Caco-2 (cell line): Measurements from ENCODE around the gene CRLF2. TPM values are rescaled to one million over a fixed set of nuclear protein-coding genes. Genes with fewer than 3 reads are reported as not detected.

Source experiments
- BruUV-seq: library from RNA; stranded (reverse); fragments of 400-500 nt; replicated peaks from 2 replicates; lab custom pipeline; 2021; lab: Mats Ljungman, UMichigan
- CTCF ChIA-PET: fragments of 300-600 bp; sonication (Branson Sonifier 250); formaldehyde crosslinking; loops from one replicate; lab custom pipeline; 2022; ENCODE audit warnings: antibody characterized with exemption; lab: Charles Lee
- POLR2A ChIA-PET: fragments of 300-600 bp; sonication (Branson Sonifier 250); formaldehyde crosslinking; loops from one replicate; lab custom pipeline; 2022; ENCODE audit warnings: antibody characterized with exemption; lab: Charles Lee
- DNase-seq, 2 experiments: peaks; one replicate each; pipeline versions ENCODE4 v3.0.0 to v3.0.0-alpha.2; 2020 to 2022
- H3K27me3 ChIP-seq: replicated peaks from 2 replicates; pipeline ENCODE4 v1.6.0; 2011; ENCODE audit warnings: low read length; ENCODE audit not compliant: control insufficient read depth, insufficient read depth
- H3K36me3 ChIP-seq: 2 replicates; pipeline ENCODE4 v1.5.1; 2011; ENCODE audit warnings: low read length; ENCODE audit not compliant: control insufficient read depth, insufficient read depth
- H3K4me1 ChIP-seq: fragments of 250-450 bp; sonication (Bioruptor Pico); 2 replicates; pipeline ENCODE4 v1.5.1; 2020; ENCODE audit warnings: mild to moderate bottlenecking
- H3K4me3 ChIP-seq: 2 replicates; pipeline ENCODE4 v1.5.1; 2011; ENCODE audit warnings: low read depth, mild to moderate bottlenecking, control low read depth, low read length
- H3K9me3 ChIP-seq: fragments of 250-450 bp; sonication (Bioruptor Pico); 2 replicates; pipeline ENCODE4 v1.5.1; 2020; ENCODE audit warnings: mild to moderate bottlenecking, moderate library complexity
- H3K27ac Mint-ChIP-seq: one replicate; pipeline ENCODE4 v1.8.0; 2022; ENCODE audit warnings: mixed read lengths; ENCODE audit not compliant: unreplicated experiment
- H3K27me3 Mint-ChIP-seq: one replicate; pipeline ENCODE4 v1.8.0; 2022; ENCODE audit warnings: mixed read lengths; ENCODE audit not compliant: insufficient read depth, unreplicated experiment
- H3K36me3 Mint-ChIP-seq: one replicate; pipeline ENCODE4 v1.8.0; 2022; ENCODE audit warnings: mild to moderate bottlenecking, mixed read lengths; ENCODE audit not compliant: insufficient read depth, unreplicated experiment
- H3K4me1 Mint-ChIP-seq: one replicate; pipeline ENCODE4 v1.8.0; 2022; ENCODE audit warnings: low read depth, mixed read lengths; ENCODE audit not compliant: unreplicated experiment
- H3K4me3 Mint-ChIP-seq: one replicate; pipeline ENCODE4 v1.8.0; 2022; ENCODE audit warnings: mild to moderate bottlenecking, moderate library complexity, mixed read lengths; ENCODE audit not compliant: unreplicated experiment
- H3K9me3 Mint-ChIP-seq: one replicate; pipeline ENCODE4 v1.8.0; 2022; ENCODE audit warnings: mixed read lengths; ENCODE audit not compliant: unreplicated experiment
- intact Hi-C: fragments of 100-400 bp; cut with micrococcal nuclease; formaldehyde crosslinking; loops from one replicate; pipeline ENCODE4 v1.10.0; 2022; ENCODE audit not compliant: unreplicated experiment
- total RNA-seq: library from RNA; stranded (reverse); gene quantifications from 2 replicates; pipeline ENCODE4 v1.2.3, GENCODE V29; 2022
- TF ChIP-seq, protein P1 (sequence below), 2 experiments: fragments of 200-600 bp in 1 of 2; IDR thresholded peaks; 1 replicate in 1 of 2; 2 replicates in 1 of 2; pipeline versions ENCODE4 v1.5.1 to v1.8.0; 2011 to 2022; ENCODE audit warnings: antibody characterized with exemption in 1 of 2, control low read depth in 1 of 2, inconsistent platforms in 1 of 2, low read depth in 1 of 2, low read length in 1 of 2, mild to moderate bottlenecking in 1 of 2, moderate library complexity in 1 of 2; ENCODE audit not compliant: insufficient read depth in 1 of 2, severe bottlenecking in 1 of 2, unreplicated experiment in 1 of 2

Gene CRLF2
- total RNA-seq, 1 experiment from 2014 or later = not detected

DNA sequence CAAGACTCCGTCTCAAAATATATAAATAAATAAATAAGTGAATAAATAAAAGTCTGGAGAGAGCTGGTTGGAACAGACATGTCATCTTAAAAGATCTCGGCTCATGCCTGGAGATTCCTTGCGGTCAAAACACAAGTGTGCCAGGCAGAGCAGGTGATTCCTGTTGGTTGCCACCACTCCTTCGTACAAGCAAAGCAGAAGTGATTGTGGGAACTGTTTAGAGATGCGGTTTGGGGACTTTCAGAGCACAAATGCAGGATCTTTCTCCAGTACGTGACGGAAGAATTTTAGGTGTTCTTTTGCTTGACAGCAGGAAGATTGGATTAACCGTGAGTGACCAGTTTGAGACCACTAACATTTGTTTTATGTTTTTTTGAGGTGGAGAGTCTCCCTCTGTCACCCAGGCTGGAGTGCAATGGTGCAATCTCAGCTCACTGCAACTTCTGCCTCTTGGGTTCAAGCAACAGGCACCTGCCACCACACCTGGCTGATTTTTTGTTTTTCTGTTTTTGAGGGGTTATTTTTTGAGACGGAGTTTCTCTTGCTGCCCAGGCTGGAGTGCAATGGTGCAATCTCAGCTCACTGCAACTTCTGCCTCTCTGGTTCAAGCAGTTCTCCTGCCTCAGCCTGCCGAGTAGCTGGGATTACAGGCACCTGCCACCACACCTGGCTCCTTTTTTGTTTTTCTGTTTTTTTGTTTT is 2.8 kb upstream of the CRLF2 start:
- DNase-seq = no peak
- no peaks in the 10 kb centered on the region for H3K4me1 Mint-ChIP-seq
- H3K4me1 ChIP-seq = no peaks in the 10 kb centered on the region
- peaks cover 8% of the 10 kb centered on the region for H3K9me3 ChIP-seq
- ChIA-PET POLR2A (no interaction called here), CTCF (no interaction called here)
- intact Hi-C loops = no loop called here
- TF ChIP-seq, protein P1, sequence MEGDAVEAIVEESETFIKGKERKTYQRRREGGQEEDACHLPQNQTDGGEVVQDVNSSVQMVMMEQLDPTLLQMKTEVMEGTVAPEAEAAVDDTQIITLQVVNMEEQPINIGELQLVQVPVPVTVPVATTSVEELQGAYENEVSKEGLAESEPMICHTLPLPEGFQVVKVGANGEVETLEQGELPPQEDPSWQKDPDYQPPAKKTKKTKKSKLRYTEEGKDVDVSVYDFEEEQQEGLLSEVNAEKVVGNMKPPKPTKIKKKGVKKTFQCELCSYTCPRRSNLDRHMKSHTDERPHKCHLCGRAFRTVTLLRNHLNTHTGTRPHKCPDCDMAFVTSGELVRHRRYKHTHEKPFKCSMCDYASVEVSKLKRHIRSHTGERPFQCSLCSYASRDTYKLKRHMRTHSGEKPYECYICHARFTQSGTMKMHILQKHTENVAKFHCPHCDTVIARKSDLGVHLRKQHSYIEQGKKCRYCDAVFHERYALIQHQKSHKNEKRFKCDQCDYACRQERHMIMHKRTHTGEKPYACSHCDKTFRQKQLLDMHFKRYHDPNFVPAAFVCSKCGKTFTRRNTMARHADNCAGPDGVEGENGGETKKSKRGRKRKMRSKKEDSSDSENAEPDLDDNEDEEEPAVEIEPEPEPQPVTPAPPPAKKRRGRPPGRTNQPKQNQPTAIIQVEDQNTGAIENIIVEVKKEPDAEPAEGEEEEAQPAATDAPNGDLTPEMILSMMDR (IDR thresholded peaks at IDR 0.05; ENCODE audit: insufficient read depth in 1 of 2, low read depth in 1 of 2, low read length in 1 of 2, severe bottlenecking in 1 of 2, unreplicated experiment in 1 of 2) = no peak
- H3K27me3 Mint-ChIP-seq = no peaks in the 10 kb centered on the region
- BruUV-seq = no TSS peak
- no peaks in the 10 kb centered on the region for H3K27me3 ChIP-seq
- no peak overlapping the region for H3K4me3 ChIP-seq
- no peaks in the 10 kb centered on the region for H3K36me3 Mint-ChIP-seq
- H3K27ac Mint-ChIP-seq = no peak overlapping the region
- H3K36me3 ChIP-seq = no peaks in the 10 kb centered on the region
- H3K9me3 Mint-ChIP-seq = peaks cover 23% of the 10 kb centered on the region
- H3K4me3 Mint-ChIP-seq = no peak overlapping the region

- no peaks in the 10 kb centered on the region for H3K27me3 Mint-ChIP-seq
- TF ChIP-seq, protein P1 (IDR thresholded peaks at IDR 0.05; ENCODE audit: insufficient read depth in 1 of 2, low read depth in 1 of 2, low read length in 1 of 2, severe bottlenecking in 1 of 2, unreplicated experiment in 1 of 2) = no peak
Observed at GRCh38 chrX:1213971-1214370, 1.5 kb upstream of the CRLF2 start.

DNA sequence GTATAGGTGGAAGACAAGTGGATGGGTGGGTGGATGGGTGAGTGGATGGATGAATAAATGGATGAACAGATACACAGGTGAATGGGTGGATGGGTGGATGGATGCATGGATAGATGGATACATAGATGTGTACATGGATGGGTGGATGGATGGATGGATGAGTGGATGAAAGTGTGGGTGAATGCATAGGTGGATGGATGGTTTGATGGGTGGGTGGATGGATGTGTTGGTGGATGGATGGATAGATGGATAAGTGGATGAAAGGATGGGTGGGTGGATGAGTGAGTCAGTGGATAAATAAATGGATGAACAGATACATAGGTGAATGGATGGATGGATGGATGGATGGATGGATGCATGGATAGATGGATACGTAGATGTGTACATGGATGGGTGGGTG is 1.6 kb downstream of the CRLF2 start:
- H3K27me3 Mint-ChIP-seq = no peaks in the 10 kb centered on the region
- Histone ChIP-seq H3K4me3 (no peak overlapping the region), H3K4me1 (peaks cover 3% of the 10 kb centered on the region; the same call in 1 of the 2 replicates), H3K9me3 (no peaks in the 10 kb centered on the region), H3K27me3 (no peaks in the 10 kb centered on the region), H3K36me3 (no peaks in the 10 kb centered on the region)
- H3K4me1 Mint-ChIP-seq = no peaks in the 10 kb centered on the region
- H3K27ac Mint-ChIP-seq = no peak overlapping the region
- no peak overlapping the region for H3K4me3 Mint-ChIP-seq
- ChIA-PET CTCF (no interaction called here), POLR2A (no interaction called here)
- no TSS peak for BruUV-seq
- TF ChIP-seq, protein P1 (IDR thresholded peaks at IDR 0.05; ENCODE audit: insufficient read depth in 1 of 2, low read depth in 1 of 2, low read length in 1 of 2, severe bottlenecking in 1 of 2, unreplicated experiment in 1 of 2) = no peak
- peaks cover 26% of the 10 kb centered on the region for H3K9me3 Mint-ChIP-seq
- DNase-seq = no peak
- intact Hi-C loops = no loop called here
- no peaks in the 10 kb centered on the region for H3K36me3 Mint-ChIP-seq

More at GRCh38 chrX:1213971-1214370, 1.5 kb upstream of the CRLF2 start:
- no TSS peak for BruUV-seq
- Histone ChIP-seq H3K4me3 (no peak overlapping the region), H3K4me1 (no peaks in the 10 kb centered on the region), H3K36me3 (no peaks in the 10 kb centered on the region), H3K9me3 (peaks cover 2% of the 10 kb centered on the region), H3K27me3 (no peaks in the 10 kb centered on the region)
- no peak for DNase-seq
- Mint-ChIP-seq H3K4me1 (no peaks in the 10 kb centered on the region), H3K36me3 (no peaks in the 10 kb centered on the region), H3K4me3 (no peak overlapping the region), H3K27ac (no peak overlapping the region), H3K9me3 (peaks cover 26% of the 10 kb centered on the region)
- POLR2A ChIA-PET = no interaction called here
- CTCF ChIA-PET = no interaction called here
- intact Hi-C loops = no loop called here
